GM18499 (cell line): ENCODE data around the gene UROC1.

Experiments
- ATAC-seq: cut with Tn5 transposase; IDR thresholded peaks from one replicate; pipeline ENCODE4 v1.9.1; 2021; ENCODE audit warnings: moderate number of reproducible peaks; ENCODE audit not compliant: insufficient read depth, unreplicated experiment

Gene UROC1

GRCh38 chr3:126517291-126517951, at the start of gene UROC1:
Gene UROC1, minus strand, starts transcription at chr3:126517773. Its CDS starts 54 bp downstream, at chr3:126517719.
- no peak for ATAC-seq

GRCh38 chr3:126562737-126563276, 45.2 kb upstream of the UROC1 start:
- no peak for ATAC-seq

GRCh38 chr3:126558336-126559071, 40.9 kb upstream of the UROC1 start, which contains the start of gene C3orf22:
Gene C3orf22, minus strand, starts transcription at chr3:126558932. Its CDS starts 5,542 bp downstream, at chr3:126553390.
- no peak for ATAC-seq

- no peak for ATAC-seq
Measured at GRCh38 chr3:126557761-126558160, 40.2 kb upstream of the UROC1 start.

GRCh38 chr3:126557415-126557745, 39.8 kb upstream of the UROC1 start:
- ATAC-seq, result no peak

GRCh38 chr3:126556637-126557414, 39.3 kb upstream of the UROC1 start:
- ATAC-seq, result no peak

GRCh38 chr3:126555795-126556636, 38.4 kb upstream of the UROC1 start:
- no peak for ATAC-seq

GRCh38 chr3:126554560-126555525, 37.3 kb upstream of the UROC1 start:
- ATAC-seq, result no peak

- no peak for ATAC-seq
Measured at GRCh38 chr3:126553284-126554084, 35.9 kb upstream of the UROC1 start.

GRCh38 chr3:126552688-126553283, 35.2 kb upstream of the UROC1 start:
- ATAC-seq, result no peak

GRCh38 chr3:126551839-126552687, 34.5 kb upstream of the UROC1 start:
- no peak for ATAC-seq

- no peak for ATAC-seq
Measured at GRCh38 chr3:126551121-126551838, 33.7 kb upstream of the UROC1 start.

- no peak for ATAC-seq
Measured at GRCh38 chr3:126550488-126551051, 33.0 kb upstream of the UROC1 start.

GRCh38 chr3:126549861-126550487, 32.4 kb upstream of the UROC1 start:
- ATAC-seq, result no peak
